A673 (cell line): ENCODE data around the gene ST3GAL6.

Experiments used
- EZH2 ChIP-seq: fragments of 200-600 bp; sonication (generic); IDR thresholded peaks from 2 replicates; pipeline ENCODE4 v1.6.1; 2017; ENCODE audit warnings: borderline replicate concordance, low read depth, mild to moderate bottlenecking, mixed read lengths, antibody characterized with exemption, low read length; ENCODE audit not compliant: poor library complexity, severe bottlenecking
- TF ChIP-seq, protein P1 (sequence below): fragments of 300-800, 200-600 bp; sonication (generic); conservative IDR thresholded peaks from 2 replicates; pipeline ENCODE4 v1.5.1; 2017; ENCODE audit warnings: low read depth, mild to moderate bottlenecking, antibody characterized with exemption, low read length, moderate library complexity, mixed read lengths

- TF ChIP-seq, protein P1, sequence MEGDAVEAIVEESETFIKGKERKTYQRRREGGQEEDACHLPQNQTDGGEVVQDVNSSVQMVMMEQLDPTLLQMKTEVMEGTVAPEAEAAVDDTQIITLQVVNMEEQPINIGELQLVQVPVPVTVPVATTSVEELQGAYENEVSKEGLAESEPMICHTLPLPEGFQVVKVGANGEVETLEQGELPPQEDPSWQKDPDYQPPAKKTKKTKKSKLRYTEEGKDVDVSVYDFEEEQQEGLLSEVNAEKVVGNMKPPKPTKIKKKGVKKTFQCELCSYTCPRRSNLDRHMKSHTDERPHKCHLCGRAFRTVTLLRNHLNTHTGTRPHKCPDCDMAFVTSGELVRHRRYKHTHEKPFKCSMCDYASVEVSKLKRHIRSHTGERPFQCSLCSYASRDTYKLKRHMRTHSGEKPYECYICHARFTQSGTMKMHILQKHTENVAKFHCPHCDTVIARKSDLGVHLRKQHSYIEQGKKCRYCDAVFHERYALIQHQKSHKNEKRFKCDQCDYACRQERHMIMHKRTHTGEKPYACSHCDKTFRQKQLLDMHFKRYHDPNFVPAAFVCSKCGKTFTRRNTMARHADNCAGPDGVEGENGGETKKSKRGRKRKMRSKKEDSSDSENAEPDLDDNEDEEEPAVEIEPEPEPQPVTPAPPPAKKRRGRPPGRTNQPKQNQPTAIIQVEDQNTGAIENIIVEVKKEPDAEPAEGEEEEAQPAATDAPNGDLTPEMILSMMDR: no peak
- no peak for TF ChIP-seq EZH2
Observed at GRCh38 chr3:98733812-98734281, 29.3 kb upstream of the ST3GAL6 start.
